Keratinocyte (primary cell): ENCODE data around the gene DISC1. TPM values are rescaled to one million over a fixed set of nuclear protein-coding genes. Genes with fewer than 3 reads are reported as not detected.

Experiments used
- DNase-seq: peaks from one replicate; pipeline ENCODE4 v3.0.0-alpha.2; 2011; ENCODE audit warnings: low read depth, missing footprints, low spot score
- FAIRE-seq: peaks from 2 replicates; lab custom pipeline; 2011; peaks lifted over from hg19 to GRCh38; lab: Jason Lieb, UNC
- H2AFZ ChIP-seq: 2 replicates; pipeline ENCODE4 v1.6.0; 2012; ENCODE audit warnings: low read length, control low read depth, inconsistent platforms; ENCODE audit not compliant: control insufficient read depth
- H3K27ac ChIP-seq: 2 replicates; pipeline ENCODE4 v1.5.1; 2011; ENCODE audit warnings: low read length; ENCODE audit not compliant: control insufficient read depth, insufficient read depth
- H3K27me3 ChIP-seq: 3 replicates; pipeline ENCODE4 v1.6.0; 2011; ENCODE audit warnings: low read length; ENCODE audit not compliant: control insufficient read depth, insufficient read depth; ENCODE audit errors: extremely low read depth
- H3K36me3 ChIP-seq, 2 experiments: 2 replicates in 1 of 2; 3 replicates in 1 of 2; pipeline ENCODE4 v1.5.1; 2011; ENCODE audit warnings: low read length in 2 of 2, mild to moderate bottlenecking in 1 of 2; ENCODE audit not compliant: control insufficient read depth in 2 of 2, insufficient read depth in 2 of 2; ENCODE audit errors: extremely low read depth in 1 of 2
- H3K4me1 ChIP-seq: 3 replicates; pipeline ENCODE4 v1.5.1; 2011; ENCODE audit warnings: low read length; ENCODE audit not compliant: control insufficient read depth, insufficient read depth; ENCODE audit errors: extremely low read depth
- H3K4me2 ChIP-seq: 3 replicates; pipeline ENCODE4 v1.6.0; 2011; ENCODE audit warnings: low read depth, low read length; ENCODE audit not compliant: control insufficient read depth, insufficient read depth; ENCODE audit errors: extremely low read depth
- H3K4me3 ChIP-seq, 3 experiments: fragments of 200-600 bp in 1 of 3; sonication (generic) in 1 of 3; 2 replicates in 2 of 3; 3 replicates in 1 of 3; pipeline ENCODE4 v1.5.1; 2011 to 2016; ENCODE audit warnings: low read length in 3 of 3, mild to moderate bottlenecking in 3 of 3, control low read depth in 2 of 3, inconsistent platforms in 1 of 3, low read depth in 1 of 3, mixed read lengths in 1 of 3, mixed run types in 1 of 3, moderate library complexity in 1 of 3; ENCODE audit not compliant: control insufficient read depth in 2 of 3, insufficient read depth in 2 of 3; ENCODE audit errors: extremely low read depth in 1 of 3
- H3K79me2 ChIP-seq: 2 replicates; pipeline ENCODE4 v1.6.0; 2012; ENCODE audit warnings: low read length; ENCODE audit not compliant: control insufficient read depth, insufficient read depth
- H3K9ac ChIP-seq: 3 replicates; pipeline ENCODE4 v1.6.0; 2011; ENCODE audit warnings: low read length; ENCODE audit not compliant: control insufficient read depth, insufficient read depth; ENCODE audit errors: extremely low read depth
- H3K9me1 ChIP-seq: 3 replicates; pipeline ENCODE4 v1.6.0; 2011; ENCODE audit warnings: low read length; ENCODE audit not compliant: control insufficient read depth, insufficient read depth; ENCODE audit errors: extremely low read depth
- H3K9me3 ChIP-seq: 2 replicates; pipeline ENCODE4 v1.5.1; 2012; ENCODE audit warnings: low read depth, low read length; ENCODE audit not compliant: control insufficient read depth
- H4K20me1 ChIP-seq: 3 replicates; pipeline ENCODE4 v1.6.0; 2011; ENCODE audit warnings: low read length; ENCODE audit not compliant: control insufficient read depth, insufficient read depth; ENCODE audit errors: extremely low read depth
- CTCF ChIP-seq, 3 experiments: IDR thresholded peaks in 1 of 3; conservative IDR thresholded peaks in 1 of 3; optimal IDR thresholded peaks in 1 of 3; 2 replicates in 2 of 3; 3 replicates in 1 of 3; pipeline versions ENCODE3 to v1.5.1; 2011; ENCODE audit warnings: low read length in 3 of 3, mild to moderate bottlenecking in 3 of 3, moderate library complexity in 2 of 3, control low read depth in 1 of 3, inconsistent platforms in 1 of 3; ENCODE audit not compliant: insufficient read depth in 2 of 3; ENCODE audit errors: extremely low read depth in 1 of 3
- EZH2 ChIP-seq: IDR thresholded peaks from one replicate; pipeline ENCODE4 v1.6.1; 2012; ENCODE audit warnings: inconsistent platforms, mild to moderate bottlenecking, low read length, moderate library complexity
- dilution Hi-C: fragments of 300-500 bp; cut with MboI; formaldehyde crosslinking; loops from one replicate; pipeline ENCODE4 v1.7.0; 2020; ENCODE audit warnings: low sequenced_read_pairs; ENCODE audit not compliant: extremely low pct_ligation_motif_present
- polyA plus RNA-seq, 5 experiments: library from polyadenylated mRNA; depleted of rRNA in 3 of 5; stranded (reverse) in 3 of 5; stranded (forward) in 1 of 5; unstranded in 1 of 5; fragments of >200 nt; gene quantifications; 1 replicate in 1 of 5; 2 replicates in 3 of 5; 3 replicates in 1 of 5; pipeline versions ENCODE4 v1.2.1 to v1.2.3, GENCODE V29; 2011 to 2012; ENCODE audit warnings: missing spikeins in 2 of 5, low read depth in 1 of 5, low replicate concordance in 1 of 5

Gene DISC1
- polyA plus RNA-seq, 1 donor (not counting 4 experiments of a cell fraction or from before 2014, with no cell fraction given) = 0.47 TPM

- no peak overlapping the region for H3K27ac ChIP-seq
- H3K36me3 ChIP-seq = no peaks in the 10 kb centered on the region
- no peaks in the 10 kb centered on the region for H3K9me3 ChIP-seq
- H4K20me1 ChIP-seq = no peaks in the 10 kb centered on the region
- peaks cover 10% of the 10 kb centered on the region for H3K4me1 ChIP-seq
- H3K9me1 ChIP-seq = no peaks in the 10 kb centered on the region
- no peak overlapping the region for H3K4me3 ChIP-seq
- no peak for TF ChIP-seq EZH2
- TF ChIP-seq CTCF (optimal IDR thresholded peaks at IDR 0.05 in 1 of 3, IDR thresholded peaks at IDR 0.05 in 1 of 3, conservative IDR thresholded peaks at IDR 0.05 in 1 of 3; ENCODE audit: extremely low read depth in 1 of 3, insufficient read depth in 2 of 3, low read length in 3 of 3) = no peak
- H3K4me2 ChIP-seq = no peak overlapping the region
- H3K9ac ChIP-seq = no peak overlapping the region
- no peak overlapping the region for H2AFZ ChIP-seq
- H3K79me2 ChIP-seq = no peaks in the 10 kb centered on the region
- H3K27me3 ChIP-seq = no peaks in the 10 kb centered on the region
- dilution Hi-C loops = no loop called here
- DNase-seq = no peak
- FAIRE-seq = no peak
These were observed 325.6 kb downstream of the DISC1 start for GRCh38 chr1:231952154-231952553.

- DNase-seq (no peak), FAIRE-seq (no peak)
- H4K20me1 ChIP-seq = no peaks in the 10 kb centered on the region
- H2AFZ ChIP-seq = no peak overlapping the region
- no peaks in the 10 kb centered on the region for H3K27me3 ChIP-seq
- no peak overlapping the region for H3K4me2 ChIP-seq
- H3K27ac ChIP-seq = no peak overlapping the region
- H3K79me2 ChIP-seq = no peaks in the 10 kb centered on the region
- dilution Hi-C loops = no loop called here
- TF ChIP-seq EZH2 = no peak
- no peak for TF ChIP-seq CTCF (optimal IDR thresholded peaks at IDR 0.05 in 1 of 3, IDR thresholded peaks at IDR 0.05 in 1 of 3, conservative IDR thresholded peaks at IDR 0.05 in 1 of 3; ENCODE audit: extremely low read depth in 1 of 3, insufficient read depth in 2 of 3, low read length in 3 of 3)
- H3K9ac ChIP-seq = no peak overlapping the region
- peaks cover 10% of the 10 kb centered on the region for H3K4me1 ChIP-seq
- H3K9me3 ChIP-seq = no peaks in the 10 kb centered on the region
- H3K4me3 ChIP-seq = no peak overlapping the region
- H3K36me3 ChIP-seq = no peaks in the 10 kb centered on the region
- no peaks in the 10 kb centered on the region for H3K9me1 ChIP-seq
These were observed 327.1 kb downstream of the DISC1 start for GRCh38 chr1:231953660-231954059.
